PC-3 (cell line): Measurements from ENCODE around the gene DDX42. TPM values are rescaled to one million over a fixed set of nuclear protein-coding genes. Genes with fewer than 3 reads are reported as not detected.
A peak's percentile ranks its signal among the peaks of the same experiment; 100 is the strongest.

Source experiments
- ATAC-seq: fragments of 200-7000 bp; cut with Tn5 transposase; 2 replicates; pipeline ENCODE4 v1.9.1; 2020; ENCODE audit warnings: mild to moderate bottlenecking, moderate library complexity
- BruUV-seq: library from RNA; stranded (reverse); fragments of 400-500 nt; replicated peaks from 2 replicates; lab custom pipeline; 2021; lab: Mats Ljungman, UMichigan
- CTCF ChIA-PET: fragments of 300-600 bp; sonication (Branson Sonifier 250); formaldehyde crosslinking; loops from one replicate; lab custom pipeline; 2022; ENCODE audit warnings: antibody characterized with exemption; lab: Charles Lee
- POLR2A ChIA-PET: fragments of 300-600 bp; sonication (Branson Sonifier 250); formaldehyde crosslinking; loops from one replicate; lab custom pipeline; 2022; ENCODE audit warnings: antibody characterized with exemption; ENCODE audit not compliant: unreplicated experiment; lab: Charles Lee
- DNase-seq: peaks from one replicate; pipeline ENCODE4 v3.0.0-alpha.2; 2015
- H2AFZ ChIP-seq: fragments of 300-600 bp; sonication (generic); 2 replicates; pipeline ENCODE4 v1.6.0; 2016; ENCODE audit warnings: antibody characterized with exemption, low read length
- H3F3A ChIP-seq: fragments of 300-600 bp; sonication (generic); one replicate; pipeline ENCODE4 v1.6.0; 2017; ENCODE audit warnings: antibody characterized with exemption, low read length, control low read depth, mild to moderate bottlenecking; ENCODE audit not compliant: unreplicated experiment
- H3K27ac ChIP-seq: fragments of 300-600 bp; sonication (generic); 2 replicates; pipeline ENCODE4 v1.5.1; 2016; ENCODE audit warnings: mild to moderate bottlenecking, low read length
- H3K27me3 ChIP-seq: fragments of 300-600 bp; sonication (generic); 2 replicates; pipeline ENCODE4 v1.6.1; 2016; ENCODE audit warnings: low read length, mixed read lengths
- H3K36me3 ChIP-seq: fragments of 300-600 bp; sonication (generic); 2 replicates; pipeline ENCODE4 v1.6.1; 2016; ENCODE audit warnings: low read depth, mixed run types, low read length, mixed read lengths
- H3K4me1 ChIP-seq: fragments of 300-600 bp; sonication (generic); 2 replicates; pipeline ENCODE4 v1.5.1; 2016; ENCODE audit warnings: low read length; ENCODE audit not compliant: insufficient read depth
- H3K4me2 ChIP-seq: fragments of 300-600 bp; sonication (generic); 2 replicates; pipeline ENCODE4 v1.6.0; 2016; ENCODE audit warnings: low read length
- H3K4me3 ChIP-seq: fragments of 300-600 bp; sonication (generic); 2 replicates; pipeline ENCODE4 v1.5.1; 2016; ENCODE audit warnings: mild to moderate bottlenecking, low read length, mixed read lengths
- H3K79me2 ChIP-seq: fragments of 300-600 bp; sonication (generic); 2 replicates; pipeline ENCODE4 v1.6.1; 2017; ENCODE audit warnings: low read length, mixed read lengths
- H3K9ac ChIP-seq: fragments of 300-600 bp; sonication (generic); 2 replicates; pipeline ENCODE4 v1.6.0; 2016; ENCODE audit warnings: mild to moderate bottlenecking, low read length
- H3K9me2 ChIP-seq: fragments of 300-600 bp; sonication (generic); replicated peaks from 2 replicates; pipeline ENCODE4 v1.6.1; 2016; ENCODE audit warnings: mixed run types, low read length, mixed read lengths
- H3K9me3 ChIP-seq: fragments of 300-600 bp; sonication (generic); 2 replicates; pipeline ENCODE4 v1.6.1; 2016; ENCODE audit warnings: low read length, mixed read lengths
- H4K20me1 ChIP-seq: fragments of 300-600 bp; sonication (generic); 2 replicates; pipeline ENCODE4 v1.6.1; 2016; ENCODE audit warnings: low read length, mixed read lengths
- CTCF ChIP-seq: fragments of 300-600 bp; sonication (generic); conservative IDR thresholded peaks from 2 replicates; pipeline ENCODE4 v1.5.1; 2017; ENCODE audit warnings: antibody characterized with exemption, low read depth, mild to moderate bottlenecking, low read length
- EZH2 ChIP-seq: fragments of 300-600 bp; sonication (generic); IDR thresholded peaks from one replicate; pipeline ENCODE4 v1.6.1; 2017; ENCODE audit warnings: antibody characterized with exemption, mild to moderate bottlenecking, low read length; ENCODE audit not compliant: unreplicated experiment
- EZH2phosphoT487 ChIP-seq: fragments of 300-600 bp; sonication (generic); IDR thresholded peaks from 2 replicates; pipeline ENCODE4 v1.6.1; 2018; ENCODE audit warnings: mild to moderate bottlenecking, antibody characterized with exemption, low read length, borderline replicate concordance
- intact Hi-C: fragments of 100-400 bp; cut with micrococcal nuclease; formaldehyde crosslinking; loops from 2 replicates; pipeline ENCODE4 v1.9.0; 2023
- total RNA-seq: library from RNA; depleted of rRNA; stranded (reverse); fragments of >200 nt; gene quantifications from 2 replicates; pipeline ENCODE4 v1.2.3, GENCODE V29; 2014

Gene DDX42
- total RNA-seq, 1 experiment from 2014 or later: 72.4 TPM

- CTCF ChIA-PET: interaction anchor here (0.6 kb wide), 2 partner anchors 101 to 125 kb away, joined by 3 to 5 read pairs; no protein-coding TSS in a partner anchor
- H3K27me3 ChIP-seq: no peaks in the 10 kb centered on the region
- TSS peak; percentile 52 for BruUV-seq
- no peak for ATAC-seq
- peak overlapping the region; percentile 87 for H3K4me3 ChIP-seq
- peak overlapping the region; percentile 86 for H2AFZ ChIP-seq
- POLR2A ChIA-PET: interaction anchor here (0.6 to 0.7 kb wide), 3 partner anchors 33 to 109 kb away, joined by 3 to 5 read pairs (median 3); partner anchors contain the start of gene CCDC47
- H3K36me3 ChIP-seq: peaks cover 1% of the 10 kb centered on the region; the same call in 1 of the 2 replicates
- H3K27ac ChIP-seq: peak overlapping the region; percentile 56
- TF ChIP-seq EZH2 (no peak), EZH2phosphoT487 (no peak), CTCF (no peak)
- peak overlapping the region; percentile 88 for H3K9ac ChIP-seq
- peaks cover 19% of the 10 kb centered on the region for H3K79me2 ChIP-seq
- H3F3A ChIP-seq: peaks cover 10% of the 10 kb centered on the region
- H3K4me1 ChIP-seq: peaks cover 15% of the 10 kb centered on the region; the same call in 1 of the 2 replicates
- H4K20me1 ChIP-seq: no peaks in the 10 kb centered on the region
- H3K9me3 ChIP-seq: no peaks in the 10 kb centered on the region
- peak overlapping the region; percentile 99 for H3K4me2 ChIP-seq
- no peaks in the 10 kb centered on the region for H3K9me2 ChIP-seq
- DNase-seq: peak; percentile 51
- intact Hi-C loops: loop anchor here (1.0 to 5.0 kb wide), 3 partner anchors 33 to 118 kb away; partner anchors contain the start of genes CCDC47 and MAP3K3
These were observed 33.4 kb upstream of the DDX42 start for GRCh38 chr17:63740464-63741142.

GRCh38 chr17:63741143-63741407 lies 32.9 kb upstream of the DDX42 start:
- Histone ChIP-seq H3K27me3 (no peaks in the 10 kb centered on the region), H3K4me1 (peaks cover 15% of the 10 kb centered on the region; the same call in 1 of the 2 replicates), H2AFZ (peak overlapping the region; percentile 86), H3K4me3 (peak overlapping the region; percentile 87), H3K36me3 (peaks cover 6% of the 10 kb centered on the region; the same call in 1 of the 2 replicates), H3K9ac (peak overlapping the region; percentile 88), H3K9me2 (no peaks in the 10 kb centered on the region), H3K9me3 (no peaks in the 10 kb centered on the region), H3K79me2 (peaks cover 19% of the 10 kb centered on the region), H4K20me1 (no peaks in the 10 kb centered on the region), H3K27ac (peak overlapping the region; percentile 56), H3K4me2 (peak overlapping the region; percentile 99), H3F3A (peaks cover 10% of the 10 kb centered on the region)
- intact Hi-C loops: loop anchor here (1.0 to 5.0 kb wide), 3 partner anchors 32 to 119 kb away; partner anchors contain the start of genes CCDC47 and MAP3K3
- no TSS peak for BruUV-seq
- ChIA-PET CTCF (interaction anchor here (0.6 kb wide), 1 partner anchor 101 kb away, joined by 3 read pairs; no protein-coding TSS in a partner anchor), POLR2A (interaction anchor here (0.6 to 0.7 kb wide), 2 partner anchors 33 to 86 kb away, joined by 3 to 5 read pairs; partner anchors contain the start of gene CCDC47)
- no peak for TF ChIP-seq CTCF
- no peak for TF ChIP-seq EZH2phosphoT487
- no peak for TF ChIP-seq EZH2
- DNase-seq: peak; percentile 43
- peak; percentile 32 for ATAC-seq
